CD4-positive, alpha-beta T cell treated with Interleukin-12 subunit alpha and Interleukin-12 subunit beta, for 1 hour (primary cell): Measurements from ENCODE around the gene ASAP3.
A peak's percentile ranks its signal among the peaks of the same experiment; 100 is the strongest.

ENCODE experiments used
- DNase-seq: peaks from one replicate; pipeline ENCODE4 v3.0.0-alpha.2; 2020

The ASAP3 gene

DNA sequence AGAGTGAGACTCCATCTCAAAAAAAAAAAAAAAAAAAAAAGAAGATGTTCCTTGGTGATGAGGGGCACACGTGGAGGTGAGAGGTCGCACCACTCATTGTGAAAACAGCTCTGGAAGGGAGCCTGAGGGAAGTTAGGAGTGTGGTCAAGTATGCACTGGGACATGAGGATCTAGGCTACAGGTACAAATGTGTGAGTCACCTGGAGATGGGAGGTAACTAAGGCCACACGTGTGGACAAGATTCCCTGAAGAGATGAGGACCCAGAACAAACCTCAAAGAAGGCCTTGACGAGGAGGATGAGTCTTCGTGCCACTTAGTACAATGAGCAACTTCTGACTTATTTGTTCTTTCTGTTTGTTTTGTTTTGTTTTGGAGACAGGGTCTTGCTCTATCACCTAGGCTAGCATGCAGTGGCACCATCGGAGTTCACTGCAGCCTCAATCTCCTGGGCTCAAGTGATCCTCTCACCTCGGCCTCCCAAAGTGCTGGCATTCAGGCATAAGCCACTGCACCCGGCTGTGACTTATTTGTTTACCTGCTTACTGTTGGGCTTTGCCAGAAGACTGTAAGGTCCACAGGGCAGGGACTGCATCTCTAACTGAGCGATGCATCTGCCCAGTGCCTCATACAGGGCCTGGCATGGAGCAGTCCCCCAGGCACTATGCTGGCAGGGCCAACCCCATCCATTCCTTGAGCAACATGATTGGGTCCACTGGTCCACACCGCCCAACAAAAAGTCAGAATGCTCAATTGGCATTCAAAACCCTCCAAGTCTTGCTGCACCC, 6.4 kb downstream of the ASAP3 start:
- DNase-seq, result no peak

DNA sequence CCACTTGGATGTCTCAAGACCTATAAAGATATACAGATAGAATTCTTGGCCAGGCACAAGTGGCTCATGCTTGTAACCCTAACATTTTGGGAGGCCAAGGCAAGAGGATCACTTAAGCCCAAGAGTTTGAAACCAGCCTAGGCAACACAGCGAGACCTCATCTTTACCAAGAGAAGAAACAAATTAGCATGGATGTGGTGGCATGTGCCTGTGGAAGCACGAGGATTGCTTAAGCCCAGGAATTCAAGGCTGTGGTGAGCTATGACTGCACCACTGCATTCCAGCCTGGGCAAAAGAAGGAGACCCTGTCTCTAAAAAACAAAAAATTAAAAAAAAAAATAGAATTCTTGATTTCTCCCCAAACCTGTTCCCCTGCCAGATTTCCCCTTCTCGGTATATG, 8.3 kb downstream of the ASAP3 start:
- DNase-seq, result no peak

DNA sequence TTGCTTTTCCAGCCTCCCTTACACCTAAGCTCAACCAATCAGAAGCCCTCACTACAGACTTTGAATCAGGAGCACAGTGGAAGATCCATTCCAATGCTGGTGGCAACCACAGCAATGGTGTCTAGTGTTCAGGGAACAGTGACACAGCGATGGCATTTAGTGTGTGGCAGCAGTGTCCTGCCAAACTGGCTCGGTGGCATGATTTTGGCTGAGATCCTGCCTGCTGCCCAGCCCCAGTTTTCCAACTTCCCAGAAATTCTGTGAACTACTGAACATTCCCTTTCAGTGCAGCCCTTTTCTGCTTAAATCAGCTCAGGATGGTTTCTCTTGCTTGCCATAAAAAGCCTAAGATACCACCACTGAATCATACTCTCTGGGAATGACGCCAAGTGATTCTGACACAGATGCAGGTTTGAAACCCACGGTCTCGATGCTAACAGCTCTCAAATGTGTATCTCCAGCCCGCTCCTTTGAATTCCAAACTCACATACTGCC, 8.8 kb downstream of the ASAP3 start:
- DNase-seq, result no peak

DNA sequence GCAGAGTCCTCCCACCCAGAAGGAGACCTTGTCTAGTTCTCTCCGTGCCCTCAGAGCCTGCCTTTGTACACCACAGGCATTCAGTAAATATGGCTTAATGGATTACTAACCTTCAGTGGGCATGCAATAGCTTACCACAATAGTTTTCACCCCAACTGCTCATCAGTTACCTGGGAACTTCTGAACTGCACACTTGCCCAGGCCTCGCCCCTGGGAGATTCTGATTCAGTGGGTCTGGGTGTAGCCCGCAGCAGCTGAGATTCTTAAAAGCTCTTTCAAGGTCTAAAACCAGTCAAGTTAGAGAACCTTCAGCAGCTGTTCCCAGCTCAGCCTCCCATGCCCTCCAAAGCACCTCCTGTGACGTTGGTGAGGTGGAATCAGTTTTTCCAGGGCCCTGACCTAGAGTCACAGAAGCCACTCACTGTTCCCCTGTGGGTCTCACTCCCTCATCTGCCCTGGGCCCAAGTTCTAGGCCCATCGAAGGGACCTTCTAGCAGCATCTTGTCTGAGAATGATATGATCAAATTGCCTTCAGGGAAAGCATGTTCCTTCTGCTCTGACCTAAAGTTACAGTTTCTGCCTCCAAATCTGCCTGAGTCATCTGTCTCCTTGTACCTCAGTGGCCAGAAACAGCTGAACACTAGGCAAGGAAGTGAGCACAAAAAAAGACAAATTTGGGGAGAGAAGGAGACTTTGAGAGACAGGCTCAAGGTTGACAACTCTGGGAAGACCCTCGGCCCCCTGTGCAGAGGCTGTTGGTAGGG, 10.8 kb downstream of the ASAP3 start:
- no peak for DNase-seq

DNA sequence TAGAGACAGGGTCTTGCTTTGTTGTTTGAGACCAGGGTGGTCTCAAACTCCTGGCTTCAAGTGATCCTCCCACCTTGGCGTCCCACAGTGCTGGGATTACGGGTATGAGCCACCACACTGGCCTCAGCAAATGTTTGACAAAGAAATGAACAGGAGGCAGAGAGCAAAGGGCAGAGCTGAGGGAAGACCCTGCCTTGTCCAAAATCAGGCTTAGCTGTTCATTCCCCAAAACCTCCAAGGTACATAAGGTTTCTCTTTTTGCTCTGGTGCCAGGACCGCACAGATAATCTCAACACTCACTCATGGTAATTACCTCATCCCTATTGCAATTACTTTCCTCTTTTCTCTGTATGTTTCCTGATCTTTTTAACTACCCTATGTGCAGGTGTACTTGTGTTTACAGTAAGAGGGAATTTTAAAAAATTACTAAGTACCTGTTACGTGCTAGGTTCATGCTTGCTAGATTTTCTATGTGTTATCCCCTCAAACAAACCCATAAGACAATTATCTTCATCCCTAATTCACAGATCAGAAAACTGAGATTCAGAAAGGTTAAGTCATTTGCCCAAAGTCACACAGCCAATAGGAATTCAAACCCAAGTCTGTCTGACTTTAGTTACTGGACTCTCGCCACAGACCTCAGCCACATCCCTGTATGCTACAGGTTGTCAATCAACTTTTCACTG, 11.5 kb downstream of the ASAP3 start:
- DNase-seq, result no peak

DNA sequence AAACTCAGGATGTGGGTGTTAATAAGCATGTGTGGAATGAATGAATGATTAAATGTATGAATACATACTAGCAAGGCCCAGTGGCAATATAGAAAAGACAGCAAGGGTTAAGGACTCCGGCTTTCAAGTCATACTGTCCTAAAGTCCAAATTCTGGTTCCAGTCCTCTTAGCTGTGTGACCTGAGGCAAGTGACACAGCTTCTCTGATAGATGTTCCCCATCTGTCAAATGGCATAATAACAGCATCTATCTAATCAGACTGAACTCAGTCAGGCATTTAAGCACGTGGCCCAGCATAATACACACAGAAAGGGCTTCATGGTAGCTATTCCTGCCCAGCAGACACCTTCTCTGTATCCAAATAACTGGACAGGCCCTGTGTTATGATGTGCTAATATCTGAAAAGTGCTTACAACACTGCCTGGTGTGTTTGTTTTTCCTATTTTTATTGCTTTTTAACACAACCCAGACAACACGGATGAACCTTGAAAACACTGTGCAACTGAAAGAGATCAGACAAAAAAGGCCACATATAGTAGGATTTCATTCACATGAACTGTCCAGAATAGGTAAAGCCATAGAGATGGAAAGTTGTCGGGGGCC, 12.4 kb downstream of the ASAP3 start:
- DNase-seq, result no peak

DNA sequence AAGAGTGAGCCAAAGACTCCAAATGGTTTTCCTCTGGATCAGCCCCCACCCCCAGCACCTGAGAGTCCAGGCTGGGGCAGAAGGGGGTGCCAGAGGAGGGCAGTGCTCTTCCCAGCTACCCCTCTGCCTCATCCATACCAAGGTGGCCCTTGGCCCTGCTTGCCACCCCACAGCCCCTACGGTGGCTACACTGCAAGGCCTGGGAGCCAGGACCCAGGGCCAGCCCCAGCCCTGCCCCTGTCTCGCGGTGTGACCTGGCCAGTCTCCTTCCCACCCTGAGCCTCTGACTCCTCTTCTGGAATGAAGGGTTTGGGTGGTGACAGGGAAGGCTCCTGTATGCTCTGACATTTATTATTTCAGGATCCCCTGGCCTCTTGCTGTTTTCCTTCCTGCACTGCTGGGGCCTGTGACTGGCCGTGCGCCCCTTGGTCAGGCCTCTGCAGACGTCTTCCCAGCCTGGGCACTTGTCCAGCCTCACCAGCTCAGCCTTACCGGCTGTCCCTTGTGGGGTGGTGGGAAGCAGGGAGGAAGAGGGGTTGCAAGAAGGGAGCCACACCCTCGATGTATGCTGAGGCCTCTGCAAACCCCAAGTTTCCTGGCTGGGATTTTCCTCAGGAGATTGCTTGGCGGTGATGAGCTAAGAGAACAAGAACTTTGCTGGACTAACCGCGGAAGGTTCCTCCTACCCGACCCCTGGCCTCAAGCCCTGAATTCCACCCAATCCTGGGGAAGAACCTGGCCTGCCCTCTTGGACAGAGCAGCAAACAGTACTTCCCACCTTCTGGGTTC, 13.5 kb downstream of the ASAP3 start:
- no peak for DNase-seq

DNA sequence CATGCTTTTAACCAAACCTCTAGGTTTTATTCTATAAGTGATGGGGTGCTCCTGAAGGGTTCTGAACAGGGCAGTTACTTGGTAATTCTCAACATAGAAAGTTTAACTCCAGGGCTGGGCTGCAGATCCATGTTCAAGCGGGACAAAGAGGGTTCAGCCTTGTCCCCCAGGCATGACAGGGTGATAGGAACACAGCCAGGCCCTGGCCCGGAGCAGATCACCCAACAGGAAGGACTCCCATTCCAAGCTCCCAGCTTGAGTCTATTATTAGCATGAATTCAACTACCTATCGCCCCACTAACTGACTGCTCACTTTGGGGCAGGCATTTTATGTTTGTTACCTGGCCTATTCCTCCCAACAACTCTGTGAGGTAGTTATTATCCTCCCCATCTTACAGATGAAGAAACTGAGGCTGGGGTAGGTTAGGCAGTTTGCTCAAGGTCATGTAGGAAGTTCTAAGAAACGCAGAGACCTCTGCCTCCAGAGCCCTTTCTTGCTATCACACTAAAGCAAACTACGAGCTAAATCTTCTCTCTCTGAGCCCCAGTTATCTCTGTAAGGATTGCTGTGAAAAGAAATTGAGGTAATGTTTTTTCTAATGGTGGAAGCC, 14.5 kb downstream of the ASAP3 start:
- DNase-seq, result no peak

DNA sequence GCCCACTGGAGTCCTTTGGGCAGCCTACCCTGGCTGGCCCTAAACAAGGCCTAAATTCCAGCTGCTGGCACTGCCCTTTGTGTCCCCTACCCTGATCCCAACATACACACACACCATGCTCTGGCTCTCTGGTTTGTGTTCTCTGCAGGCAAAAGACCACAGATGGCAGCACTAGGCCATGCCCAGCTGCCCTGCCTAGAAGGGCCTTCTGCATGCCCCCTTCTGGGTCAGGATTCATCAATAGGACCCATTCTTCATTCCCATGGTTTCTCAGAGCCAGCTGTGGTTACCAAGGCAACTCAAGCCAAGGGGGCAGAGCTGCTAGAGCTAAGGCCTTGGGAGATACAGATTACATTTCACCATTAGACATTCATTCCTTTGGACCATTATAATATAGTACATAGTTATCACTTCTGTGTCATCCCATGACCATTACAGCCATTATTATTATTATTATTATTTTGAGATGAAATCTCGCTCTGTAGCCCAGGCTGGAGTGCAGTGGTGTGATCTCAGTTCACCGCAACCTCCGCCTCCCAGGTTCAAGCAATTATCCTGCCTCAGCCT, 17.5 kb downstream of the ASAP3 start:
- no peak for DNase-seq

DNA sequence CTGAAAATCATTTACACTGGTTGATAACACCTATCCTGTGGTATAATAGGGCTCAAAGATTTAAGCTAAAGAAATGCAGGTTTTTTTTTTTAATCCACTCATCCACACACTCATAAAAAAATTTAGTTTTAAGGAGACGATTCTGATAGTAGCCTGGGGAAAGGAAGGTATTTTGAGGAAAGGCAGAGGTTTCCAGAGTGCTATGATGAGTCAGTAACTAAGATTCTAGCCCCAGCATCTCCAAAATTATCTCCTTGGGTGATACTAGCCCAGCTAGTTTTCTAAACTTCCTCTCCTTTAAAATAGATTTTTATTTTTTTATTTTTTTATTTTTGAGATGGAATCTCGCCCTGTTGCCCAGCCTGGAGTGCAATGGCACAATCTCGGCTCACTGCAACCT, 20.7 kb downstream of the ASAP3 start:
- DNase-seq, result no peak

DNA sequence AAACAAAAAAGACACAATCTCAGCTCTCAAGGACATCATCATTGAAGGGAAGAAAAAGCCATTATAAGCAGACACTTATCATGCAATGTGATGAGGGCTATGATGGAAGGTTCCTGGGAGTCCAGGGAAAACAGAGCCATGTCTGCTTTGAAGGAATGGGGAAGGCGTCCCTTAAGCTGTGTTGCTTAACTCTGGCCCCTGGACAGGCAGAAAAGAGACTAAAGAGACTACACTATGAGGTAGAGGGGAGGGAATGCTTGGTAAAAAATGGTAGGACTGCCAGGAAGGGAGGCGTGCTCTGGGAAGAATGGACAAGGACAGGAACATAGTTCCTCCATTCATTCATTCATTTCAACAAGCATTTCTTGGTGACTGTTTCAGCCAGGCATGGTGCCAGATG, 21.2 kb downstream of the ASAP3 start:
- no peak for DNase-seq

DNA sequence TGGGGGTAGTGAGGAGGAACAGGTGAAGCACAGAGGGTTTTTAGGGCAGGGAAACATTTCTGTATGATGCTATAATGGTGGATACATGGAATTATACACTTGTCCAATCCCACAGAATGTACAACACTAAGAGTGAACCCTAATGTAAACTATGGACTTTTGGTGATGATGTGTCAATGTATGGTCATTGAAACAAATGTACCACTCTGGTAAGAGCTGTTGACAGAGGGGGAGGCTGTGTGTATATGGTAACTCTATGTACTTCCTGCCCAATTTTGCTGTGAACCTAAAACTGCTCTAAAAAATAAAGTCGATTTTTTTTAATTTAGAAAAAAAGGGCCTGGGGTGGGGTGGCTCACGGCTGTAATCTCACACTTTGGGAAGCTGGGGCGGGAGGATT, 22.9 kb downstream of the ASAP3 start:
- no peak for DNase-seq

DNA sequence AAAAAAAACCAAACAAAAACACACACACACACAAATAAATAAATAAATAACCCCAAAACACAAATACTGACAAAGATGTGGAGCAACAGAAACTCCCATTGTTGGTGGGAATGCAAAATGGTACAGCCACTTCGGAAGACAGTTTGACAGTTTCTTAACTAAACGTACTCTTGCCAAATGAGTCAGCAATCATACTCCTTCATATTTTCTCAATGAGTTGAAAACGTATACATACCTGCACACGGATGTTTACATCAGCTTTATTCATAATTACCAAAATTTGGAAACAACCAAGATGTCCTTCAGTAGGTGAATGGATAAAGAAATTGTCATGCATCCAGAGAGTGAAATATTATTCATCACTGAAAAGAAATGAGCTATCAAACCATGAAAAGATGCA, 23.5 kb downstream of the ASAP3 start:
- DNase-seq, result no peak

DNA sequence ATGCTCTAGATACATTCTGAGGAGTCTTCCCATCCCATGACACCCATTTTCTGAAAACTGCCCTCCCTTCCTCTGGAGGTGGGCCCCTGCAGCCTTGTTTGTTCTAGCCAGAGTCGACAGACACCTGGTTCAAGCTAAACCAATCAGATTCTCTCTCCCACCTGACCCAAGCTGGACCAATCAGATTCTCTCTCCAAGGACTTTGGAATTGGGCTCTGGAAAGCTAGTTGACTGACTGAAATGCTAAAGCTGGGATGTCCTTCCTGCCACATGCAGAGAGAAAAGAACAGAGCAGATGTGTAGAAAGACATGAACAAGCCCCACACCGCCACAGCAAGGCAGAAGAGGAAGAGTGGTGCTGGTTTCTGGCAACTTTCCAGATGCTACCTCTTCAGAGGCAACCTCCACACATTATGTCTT, 24.6 kb downstream of the ASAP3 start:
- DNase-seq, result no peak

DNA sequence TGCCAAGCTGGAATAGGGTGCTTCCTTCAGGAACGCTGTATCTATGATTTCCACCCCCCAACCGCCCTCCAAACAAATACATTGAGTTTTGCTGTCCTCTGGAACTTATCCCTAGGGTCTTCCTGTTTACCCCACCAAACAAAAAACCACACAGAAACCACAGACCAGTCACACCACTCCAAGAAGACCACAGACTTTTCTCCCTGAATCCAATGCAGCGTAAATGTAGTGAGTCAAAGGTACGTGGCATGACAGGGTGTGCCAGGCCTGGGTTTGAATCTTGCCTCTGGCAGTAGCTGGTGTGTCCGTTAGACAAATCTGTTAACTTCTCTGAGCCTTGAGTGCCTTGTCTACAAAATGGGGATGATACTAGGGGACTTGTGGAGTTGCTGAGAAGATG, 27.8 kb downstream of the ASAP3 start:
- no peak for DNase-seq

DNA sequence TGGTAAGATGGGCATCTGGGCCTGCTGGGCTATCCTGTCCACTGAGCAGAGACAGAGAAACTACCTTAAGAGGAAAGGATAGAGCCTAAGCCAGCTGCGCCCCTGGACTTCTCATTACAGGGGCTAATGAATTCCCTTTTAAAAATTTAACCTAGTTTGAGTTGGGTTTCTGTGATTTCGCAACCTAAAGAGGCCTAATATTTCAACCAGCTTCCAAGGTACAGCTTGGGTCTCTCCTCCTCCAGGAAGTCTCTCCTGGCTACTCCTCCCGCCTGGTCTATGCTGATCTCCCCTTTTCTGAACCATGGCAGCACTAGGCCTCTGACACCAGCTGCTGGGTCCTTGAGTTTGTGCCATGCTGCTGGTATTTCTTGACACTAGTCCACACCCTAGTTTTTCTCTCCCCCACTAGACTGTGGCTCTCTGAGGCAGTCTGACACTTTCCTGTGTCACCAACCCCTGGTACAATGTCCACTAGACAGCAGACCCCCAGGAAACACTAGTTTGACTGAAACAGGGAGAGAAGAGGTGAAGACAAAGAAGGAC, 30.5 kb downstream of the ASAP3 start:
- DNase-seq, result no peak

DNA sequence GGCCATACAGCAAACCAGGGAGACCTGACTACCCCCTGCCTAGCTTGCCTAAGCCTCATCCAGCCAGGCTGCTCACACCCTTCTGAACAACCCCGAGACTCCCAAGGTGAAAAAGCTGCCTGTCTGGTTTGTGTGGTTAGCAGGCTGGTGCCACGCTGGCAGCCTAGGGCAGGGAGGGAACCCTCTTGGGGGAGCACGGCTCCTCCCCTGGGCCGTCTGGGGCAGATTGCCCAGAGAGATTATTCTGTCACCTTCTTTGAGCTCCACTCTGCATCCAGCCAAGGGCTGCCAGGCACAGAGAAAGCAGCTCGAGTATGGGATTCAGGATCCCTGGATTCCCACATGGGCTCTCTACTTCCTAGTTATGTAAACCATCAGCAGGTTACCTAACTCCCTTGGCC, 32.0 kb downstream of the ASAP3 start:
- DNase-seq, result peak; percentile 59

DNA sequence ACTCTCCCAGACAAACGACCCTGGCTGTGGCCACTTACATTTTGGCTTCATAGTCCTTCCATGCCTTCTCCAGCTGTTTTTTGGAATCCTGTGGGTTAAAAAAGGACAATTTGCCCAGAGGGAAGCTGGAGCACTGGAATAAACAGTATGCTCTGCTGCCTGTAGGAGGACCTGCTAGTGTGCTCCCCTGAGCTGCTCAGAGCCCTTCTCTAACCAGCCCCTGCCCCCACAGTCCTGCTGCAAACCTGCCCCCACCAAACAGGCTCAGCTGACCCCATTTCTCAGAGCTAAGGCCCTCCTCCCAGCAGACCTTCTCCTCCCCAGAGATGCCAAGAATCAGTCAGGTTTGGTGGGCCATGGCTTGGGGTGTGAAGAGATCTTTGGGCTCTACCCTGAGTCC, 32.5 kb downstream of the ASAP3 start:
- DNase-seq, result no peak

DNA sequence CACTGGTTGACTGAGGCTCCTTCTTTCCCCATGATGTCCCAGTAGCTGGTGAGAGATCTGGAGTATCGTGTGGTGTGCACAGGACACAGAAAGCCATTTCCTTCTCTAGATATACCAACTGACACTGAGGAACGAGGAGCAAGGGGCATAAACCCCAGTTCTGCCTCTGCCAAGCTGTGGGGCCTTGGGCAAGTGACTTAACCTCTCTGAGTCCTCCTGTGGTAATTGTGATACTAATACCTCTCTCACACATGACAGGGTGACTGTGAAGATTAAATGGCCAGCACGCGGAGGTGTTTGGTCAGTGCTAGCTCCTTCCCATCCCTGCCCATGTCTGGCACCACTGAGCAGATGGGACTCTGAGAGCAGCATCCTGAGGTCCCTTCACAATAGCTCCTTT, 33.1 kb downstream of the ASAP3 start:
- DNase-seq, result no peak

DNA sequence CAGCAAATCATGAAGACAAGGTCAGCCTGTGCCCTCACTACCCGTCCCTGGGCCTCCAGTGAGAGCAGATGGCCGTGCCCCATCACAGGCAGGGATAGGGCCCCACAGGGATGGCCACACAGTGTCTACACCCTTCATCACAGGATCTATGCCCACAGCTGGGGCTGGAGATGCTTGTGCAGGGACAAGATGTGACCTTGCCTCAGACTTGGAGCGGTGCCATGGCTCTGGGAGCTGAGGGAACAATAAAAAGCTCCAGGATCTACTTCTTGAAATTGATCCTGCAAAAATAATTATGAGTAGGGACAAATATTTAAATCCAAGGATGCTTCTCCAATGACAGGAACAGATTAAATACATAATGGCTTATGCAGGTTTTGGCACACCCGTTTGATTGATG, 34.0 kb downstream of the ASAP3 start:
- DNase-seq, result no peak

DNA sequence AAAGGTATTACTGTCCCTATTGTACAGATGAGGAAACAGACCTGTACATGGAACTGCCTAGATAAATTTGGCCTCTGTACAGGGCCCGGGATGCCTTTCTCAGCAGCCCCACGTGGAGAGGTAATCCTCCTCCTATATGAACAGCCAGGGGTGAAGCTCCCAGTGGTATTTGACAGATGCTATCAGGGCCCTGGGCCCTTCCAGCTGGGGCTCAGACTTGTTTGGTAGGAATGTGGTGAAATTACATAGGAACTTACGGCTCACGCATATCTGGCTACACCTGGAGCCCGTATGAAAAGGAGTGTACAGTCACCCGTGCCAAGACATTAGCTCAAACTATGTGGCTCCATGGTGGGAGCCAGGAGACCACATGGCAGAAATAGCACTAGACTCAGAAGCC, 34.7 kb downstream of the ASAP3 start:
- no peak for DNase-seq
